HUES64 (cell line): Measurements from ENCODE around the gene APOB.

Source experiments
- H3K27ac ChIP-seq: 2 replicates; pipeline ENCODE4 v1.7.0; 2013; ENCODE audit warnings: low read depth, low read length, inconsistent platforms
- H3K27me3 ChIP-seq: 2 replicates; pipeline ENCODE4 v1.6.1; 2013; ENCODE audit warnings: mild to moderate bottlenecking, low read length; ENCODE audit not compliant: insufficient read depth
- H3K36me3 ChIP-seq: 2 replicates; pipeline ENCODE4 v1.6.1; 2013; ENCODE audit warnings: mild to moderate bottlenecking, low read length; ENCODE audit not compliant: insufficient read depth
- H3K4me1 ChIP-seq: 2 replicates; pipeline ENCODE4 v1.6.1; 2013; ENCODE audit warnings: mild to moderate bottlenecking, low read length, moderate library complexity; ENCODE audit not compliant: insufficient read depth
- H3K4me3 ChIP-seq: 2 replicates; pipeline ENCODE4 v1.5.1; 2013; ENCODE audit warnings: mild to moderate bottlenecking, low read length, moderate library complexity
- H3K9ac ChIP-seq: 2 replicates; pipeline ENCODE4 v1.6.1; 2013; ENCODE audit warnings: mild to moderate bottlenecking, low read depth, low read length
- H3K9me3 ChIP-seq: 2 replicates; pipeline ENCODE4 v1.6.1; 2013; ENCODE audit warnings: low read depth, low read length; ENCODE audit not compliant: insufficient read depth
- WGBS: fragments of 150-250, 120-280 bp; methylation state at CpG from one replicate; pipeline ENCODE4 v1.1.7; 2013; ENCODE audit warnings: missing lambda C conversion rate; 5-methylcytosine and 5-hydroxymethylcytosine counted together

The APOB gene

DNA sequence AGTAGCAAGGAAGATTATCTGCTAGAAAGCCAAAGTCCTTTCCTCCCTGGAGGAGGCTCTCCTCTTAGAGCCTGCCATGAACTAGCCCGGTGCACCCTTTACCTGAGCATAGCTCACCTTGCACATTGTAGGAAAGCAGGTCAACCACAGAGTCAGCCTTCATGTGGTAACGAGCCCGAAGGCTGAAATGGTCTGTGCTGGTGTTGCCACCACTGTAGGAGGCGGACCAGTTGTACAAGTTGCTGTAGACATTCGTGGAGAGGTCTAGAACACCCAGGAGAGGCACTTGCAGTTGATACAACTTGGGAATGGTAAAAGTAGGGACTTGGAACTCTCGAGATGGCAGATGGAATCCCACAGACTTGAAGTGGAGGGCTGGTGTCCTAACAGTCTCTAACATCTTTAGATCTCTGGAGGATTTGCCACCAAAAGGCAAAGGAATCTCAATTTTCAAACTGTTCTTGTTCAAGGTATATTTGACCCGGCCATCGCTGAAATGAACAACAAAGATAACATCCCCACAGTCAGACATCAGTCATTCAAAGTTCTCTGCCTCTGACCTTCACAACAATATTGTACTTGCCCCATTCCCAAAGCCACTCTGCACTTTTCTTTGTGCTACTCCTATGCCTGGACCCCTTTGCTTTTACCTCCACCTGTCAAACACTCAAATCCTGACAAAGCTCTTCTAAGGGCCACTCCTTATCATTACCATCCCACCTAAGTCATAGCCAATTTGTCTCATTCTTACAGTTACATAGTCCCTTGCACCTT lies 30.6 kb downstream of the APOB start:
- H3K27me3 ChIP-seq = no peaks in the 10 kb centered on the region
- H3K27ac ChIP-seq = no peak overlapping the region
- H3K36me3 ChIP-seq = no peaks in the 10 kb centered on the region
- H3K4me1 ChIP-seq = no peaks in the 10 kb centered on the region
- 89% methylated on average over 8 of the region's 8 CpGs for WGBS
- no peak overlapping the region for H3K4me3 ChIP-seq
- no peak overlapping the region for H3K9ac ChIP-seq
- H3K9me3 ChIP-seq = no peaks in the 10 kb centered on the region

DNA sequence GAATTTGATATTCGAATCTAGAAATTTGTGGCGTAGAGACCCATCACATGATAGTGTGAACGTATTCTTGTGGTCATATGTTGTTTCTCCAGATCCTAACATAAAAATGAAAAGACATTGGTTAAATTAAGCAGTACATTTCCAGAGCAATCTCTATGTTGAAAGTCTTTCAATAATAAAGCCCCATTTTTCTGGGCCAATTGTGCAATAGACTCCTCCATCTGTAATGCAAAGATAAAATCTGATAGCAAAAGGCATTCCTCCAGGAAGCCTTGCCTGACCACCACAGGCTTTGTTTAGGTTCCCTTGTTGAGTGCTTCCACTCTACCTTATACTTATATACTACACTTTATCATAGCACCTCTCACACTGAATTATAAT lies 31.3 kb downstream of the APOB start:
- no peak overlapping the region for H3K9ac ChIP-seq
- H3K27ac ChIP-seq = no peak overlapping the region
- 96% methylated on average over 3 of the region's 3 CpGs for WGBS
- no peak overlapping the region for H3K4me3 ChIP-seq
- no peaks in the 10 kb centered on the region for H3K27me3 ChIP-seq
- no peaks in the 10 kb centered on the region for H3K4me1 ChIP-seq
- H3K36me3 ChIP-seq = no peaks in the 10 kb centered on the region
- no peaks in the 10 kb centered on the region for H3K9me3 ChIP-seq

- H3K27ac ChIP-seq = no peak overlapping the region
- 92% methylated on average over 8 of the region's 8 CpGs for WGBS
These were observed 31.9 kb downstream of the APOB start for GRCh38 chr2:21011876-21012556.

GRCh38 chr2:21011453-21011852 lies 32.4 kb downstream of the APOB start:
- Histone ChIP-seq H3K27me3 (no peaks in the 10 kb centered on the region), H3K9ac (no peak overlapping the region), H3K4me3 (no peak overlapping the region), H3K36me3 (no peaks in the 10 kb centered on the region), H3K4me1 (no peaks in the 10 kb centered on the region), H3K27ac (no peak overlapping the region), H3K9me3 (no peaks in the 10 kb centered on the region)
- 94% methylated on average over 3 of the region's 3 CpGs for WGBS

More at GRCh38 chr2:21011876-21012556, 31.9 kb downstream of the APOB start:
- Histone ChIP-seq H3K36me3 (no peaks in the 10 kb centered on the region), H3K9me3 (no peaks in the 10 kb centered on the region), H3K4me1 (no peaks in the 10 kb centered on the region), H3K27me3 (no peaks in the 10 kb centered on the region), H3K9ac (no peak overlapping the region), H3K4me3 (no peak overlapping the region)

DNA sequence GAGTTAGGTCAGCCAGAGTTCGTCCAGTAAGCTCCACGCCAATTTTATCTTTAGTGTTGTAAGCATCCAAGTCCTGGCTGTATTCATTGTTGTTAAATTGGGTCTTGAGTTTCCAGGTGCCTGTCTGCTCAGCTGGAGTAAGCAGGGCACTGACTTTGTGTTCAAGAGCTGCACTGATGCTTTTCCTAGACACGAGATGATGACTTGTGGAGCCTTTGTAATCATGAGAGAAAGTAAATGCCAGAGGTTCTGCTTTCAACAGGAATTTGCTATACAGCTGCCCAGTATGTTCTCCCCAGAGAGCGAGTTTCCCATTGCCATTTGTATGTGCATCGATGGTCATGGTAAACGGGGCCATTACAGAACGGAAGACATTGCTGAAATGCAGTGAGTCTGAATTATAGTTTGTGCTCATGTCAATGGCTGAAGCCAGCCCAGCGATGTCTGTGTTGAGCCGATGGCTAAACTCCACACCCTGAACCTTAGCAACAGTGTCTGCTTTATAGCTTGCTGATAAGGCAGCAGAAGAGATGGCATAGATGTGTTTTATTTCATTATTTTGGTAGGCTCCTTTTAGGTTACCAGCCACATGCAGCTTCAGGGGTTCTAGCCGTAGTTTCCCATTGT lies 32.9 kb downstream of the APOB start:
- H3K9ac ChIP-seq = no peak overlapping the region
- no peaks in the 10 kb centered on the region for H3K9me3 ChIP-seq
- no peaks in the 10 kb centered on the region for H3K27me3 ChIP-seq
- no peaks in the 10 kb centered on the region for H3K36me3 ChIP-seq
- H3K4me3 ChIP-seq = no peak overlapping the region
- WGBS = 94% methylated on average over 10 of the region's 10 CpGs
- no peaks in the 10 kb centered on the region for H3K4me1 ChIP-seq
- H3K27ac ChIP-seq = no peak overlapping the region

- H3K9ac ChIP-seq = no peak overlapping the region
- H3K27ac ChIP-seq = no peak overlapping the region
- H3K4me3 ChIP-seq = no peak overlapping the region
- H3K36me3 ChIP-seq = no peaks in the 10 kb centered on the region
- no peaks in the 10 kb centered on the region for H3K4me1 ChIP-seq
- WGBS = 89% methylated on average over 1 of the region's 2 CpGs
- H3K9me3 ChIP-seq = no peaks in the 10 kb centered on the region
- no peaks in the 10 kb centered on the region for H3K27me3 ChIP-seq
These were observed 34.1 kb downstream of the APOB start for GRCh38 chr2:21009662-21010225.

- Histone ChIP-seq H3K27ac (no peak overlapping the region), H3K4me3 (no peak overlapping the region), H3K27me3 (no peaks in the 10 kb centered on the region), H3K4me1 (no peaks in the 10 kb centered on the region), H3K9me3 (no peaks in the 10 kb centered on the region), H3K9ac (no peak overlapping the region), H3K36me3 (no peaks in the 10 kb centered on the region)
- 95% methylated on average over 7 of the region's 7 CpGs for WGBS
These were observed 34.8 kb downstream of the APOB start for GRCh38 chr2:21008790-21009661.

DNA sequence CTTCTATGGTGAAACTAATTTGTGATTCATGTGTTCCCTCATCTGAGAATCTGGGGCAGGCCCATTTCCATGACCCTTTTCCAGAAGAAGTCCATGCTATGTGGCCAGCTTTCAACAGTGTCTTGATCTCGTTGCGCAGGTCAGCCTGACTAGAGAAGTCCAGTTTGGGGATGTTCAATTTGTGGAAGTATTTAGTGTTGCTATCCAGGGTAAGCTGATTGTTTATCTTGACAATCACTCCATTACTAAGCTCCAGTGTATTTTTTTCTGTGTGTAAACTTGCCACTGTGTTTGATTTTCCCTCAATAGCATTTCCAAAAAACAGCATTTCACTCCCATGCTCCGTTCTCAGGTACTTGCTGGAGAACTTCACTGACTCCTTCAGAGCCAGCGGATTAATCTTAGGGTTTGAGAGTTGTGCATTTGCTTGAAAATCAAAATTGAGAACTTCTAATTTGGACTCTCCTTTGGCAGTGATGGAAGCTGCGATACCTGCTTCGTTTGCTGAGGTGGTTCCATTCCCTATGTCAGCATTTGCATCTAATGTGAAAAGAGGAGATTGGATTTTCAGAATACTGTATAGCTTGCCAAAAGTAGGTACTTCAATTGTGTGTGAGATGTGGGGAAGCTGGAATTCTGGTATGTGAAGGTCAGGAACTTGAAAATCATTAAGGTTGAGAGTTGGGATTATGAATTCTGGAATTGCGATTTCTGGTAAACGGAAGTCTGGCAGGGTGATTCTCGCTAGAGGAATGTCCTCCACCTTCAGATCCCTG lies 35.7 kb downstream of the APOB start:
- 96% methylated on average over 9 of the region's 9 CpGs for WGBS
- H3K27me3 ChIP-seq = no peaks in the 10 kb centered on the region
- no peak overlapping the region for H3K9ac ChIP-seq
- no peak overlapping the region for H3K27ac ChIP-seq
- no peaks in the 10 kb centered on the region for H3K36me3 ChIP-seq
- no peaks in the 10 kb centered on the region for H3K4me1 ChIP-seq
- H3K9me3 ChIP-seq = no peaks in the 10 kb centered on the region
- H3K4me3 ChIP-seq = no peak overlapping the region

DNA sequence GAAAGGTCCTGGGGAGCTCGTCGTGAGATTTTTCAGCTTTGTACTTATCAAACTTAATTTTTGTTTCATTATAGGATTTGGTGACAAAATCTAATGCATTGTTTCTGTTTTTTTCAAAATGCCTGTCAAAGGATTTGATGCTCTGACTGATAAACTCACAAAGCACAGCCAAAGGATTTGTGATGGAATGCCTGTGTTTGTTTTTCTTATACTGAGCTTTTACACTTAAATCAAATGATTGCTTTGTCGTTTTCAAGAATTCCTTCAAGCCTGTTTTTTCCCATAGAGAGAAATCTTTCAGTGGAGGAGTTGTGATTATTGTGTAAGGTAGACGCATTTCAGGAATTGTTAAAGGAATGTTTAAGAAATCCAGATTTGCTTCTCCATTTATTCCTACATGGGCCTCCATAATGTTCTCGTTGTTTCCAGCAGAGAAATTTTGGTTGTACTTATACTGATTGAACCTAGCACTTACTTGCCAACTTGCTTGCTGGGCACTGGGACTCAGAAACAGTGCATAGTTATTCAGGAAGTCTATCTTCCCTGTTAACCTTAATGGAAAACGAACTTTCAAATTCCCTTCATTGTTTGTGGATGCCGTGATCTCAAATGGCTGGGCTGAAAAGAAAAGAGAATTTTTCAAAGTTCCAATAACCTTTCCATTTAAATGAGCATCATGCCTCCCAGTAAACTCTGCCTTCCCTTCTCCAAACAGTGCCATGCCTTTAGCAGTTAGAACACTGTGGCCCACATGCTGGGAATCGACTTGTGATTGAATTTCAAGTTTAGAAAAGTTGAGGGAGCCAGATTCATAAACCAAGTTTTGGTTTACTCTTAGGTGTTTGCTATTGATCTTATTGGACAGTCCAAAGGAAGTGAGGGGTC lies 36.5 kb downstream of the APOB start:
- no peaks in the 10 kb centered on the region for H3K27me3 ChIP-seq
- H3K9ac ChIP-seq = no peak overlapping the region
- no peaks in the 10 kb centered on the region for H3K36me3 ChIP-seq
- H3K27ac ChIP-seq = no peak overlapping the region
- H3K4me3 ChIP-seq = no peak overlapping the region
- WGBS = 90% methylated on average over 7 of the region's 8 CpGs
- no peaks in the 10 kb centered on the region for H3K9me3 ChIP-seq
- H3K4me1 ChIP-seq = no peaks in the 10 kb centered on the region
